CD4-positive, alpha-beta T cell (primary cell): ENCODE results near the gene CDH4. TPM values are rescaled to one million over a fixed set of nuclear protein-coding genes. Genes with fewer than 3 reads are reported as not detected.

ENCODE experiments used
- ATAC-seq: fragments of 200-7000 bp; cut with Tn5 transposase; one replicate; pipeline ENCODE4 v1.10.0; 2022; ENCODE audit warnings: mild to moderate bottlenecking; ENCODE audit not compliant: poor library complexity
- CTCF ChIA-PET: fragments of 350-600 bp; sonication (Branson Sonifier 250); formaldehyde crosslinking; loops from one replicate; lab custom pipeline; 2021; ENCODE audit warnings: antibody characterized with exemption, inconsistent platforms; lab: Charles Lee
- POLR2A ChIA-PET: fragments of 350-600 bp; sonication (Branson Sonifier 250); formaldehyde crosslinking; loops from one replicate; lab custom pipeline; 2021; ENCODE audit warnings: antibody characterized with exemption, inconsistent platforms; lab: Charles Lee
- DNase-seq, 14 experiments: peaks; one replicate each; pipeline ENCODE4 v3.0.0-alpha.2; 2013 to 2020; ENCODE audit warnings: mixed read lengths in 2 of 14
- H3K27ac ChIP-seq, 2 donors: one replicate each; pipeline versions ENCODE4 v1.5.1 to v1.7.0; 2013; ENCODE audit warnings: low read length in 2 of 2, low read depth in 1 of 2, mild to moderate bottlenecking in 1 of 2
- H3K27me3 ChIP-seq, 2 experiments: 1 replicate in 1 of 2; 2 replicates in 1 of 2; pipeline versions ENCODE4 v1.6.1 to v1.7.0; 2013; ENCODE audit warnings: low read length in 2 of 2, control low read depth in 1 of 2, mild to moderate bottlenecking in 1 of 2, moderate library complexity in 1 of 2; ENCODE audit not compliant: insufficient read depth in 2 of 2, control insufficient read depth in 1 of 2
- H3K36me3 ChIP-seq: one replicate; pipeline ENCODE4 v1.6.1; 2013; ENCODE audit warnings: low read length, control low read depth; ENCODE audit not compliant: insufficient read depth
- H3K4me1 ChIP-seq: one replicate; pipeline ENCODE4 v1.6.1; 2013; ENCODE audit warnings: low read length, control low read depth; ENCODE audit not compliant: insufficient read depth
- H3K4me3 ChIP-seq: one replicate; pipeline ENCODE4 v1.5.1; 2013; ENCODE audit warnings: mild to moderate bottlenecking, low read length, moderate library complexity
- H3K9me3 ChIP-seq, 2 experiments: 1 replicate in 1 of 2; 2 replicates in 1 of 2; pipeline versions ENCODE4 v1.6.1 to v1.7.0; 2013; ENCODE audit warnings: low read length in 2 of 2, mild to moderate bottlenecking in 2 of 2, control low read depth in 1 of 2, moderate library complexity in 1 of 2; ENCODE audit not compliant: control insufficient read depth in 1 of 2, insufficient read depth in 1 of 2
- H3K27ac Mint-ChIP-seq: one replicate; pipeline ENCODE4 v1.8.0; 2020; ENCODE audit warnings: mixed read lengths
- H3K27me3 Mint-ChIP-seq: one replicate; pipeline ENCODE4 v1.8.0; 2021; ENCODE audit warnings: mixed read lengths
- H3K36me3 Mint-ChIP-seq: one replicate; pipeline ENCODE4 v1.8.0; 2021; ENCODE audit warnings: low read depth, mixed read lengths
- H3K4me1 Mint-ChIP-seq: one replicate; pipeline ENCODE4 v1.8.0; 2021; ENCODE audit warnings: low read depth, mixed read lengths
- H3K4me3 Mint-ChIP-seq: one replicate; pipeline ENCODE4 v1.8.0; 2020; ENCODE audit warnings: mild to moderate bottlenecking, mixed read lengths
- H3K9me3 Mint-ChIP-seq: one replicate; pipeline ENCODE4 v1.8.0; 2020; ENCODE audit warnings: mixed read lengths
- intact Hi-C, 2 experiments: fragments of 100-400 bp; cut with DNase I in 1 of 2; cut with micrococcal nuclease in 1 of 2; formaldehyde crosslinking; loops; one replicate each; pipeline versions ENCODE4 v1.15.1 to v1.9.0; 2023 to 2025; cut with DNase I, micrococcal nuclease
- total RNA-seq, 174 experiments: library from RNA in 2 of 174; stranded (reverse) in 2 of 174; gene quantifications; one replicate each; pipeline ENCODE4 v1.2.3 and lab custom pipeline; 2021 to 2026
- TF ChIP-seq, protein P1 (sequence below): fragments of 200-600 bp; IDR thresholded peaks from one replicate; pipeline ENCODE4 v1.8.0; 2022; ENCODE audit warnings: antibody characterized with exemption, mild to moderate bottlenecking

CDH4 gene
- total RNA-seq, 2 experiments from 2014 or later = 0.11 TPM

DNA sequence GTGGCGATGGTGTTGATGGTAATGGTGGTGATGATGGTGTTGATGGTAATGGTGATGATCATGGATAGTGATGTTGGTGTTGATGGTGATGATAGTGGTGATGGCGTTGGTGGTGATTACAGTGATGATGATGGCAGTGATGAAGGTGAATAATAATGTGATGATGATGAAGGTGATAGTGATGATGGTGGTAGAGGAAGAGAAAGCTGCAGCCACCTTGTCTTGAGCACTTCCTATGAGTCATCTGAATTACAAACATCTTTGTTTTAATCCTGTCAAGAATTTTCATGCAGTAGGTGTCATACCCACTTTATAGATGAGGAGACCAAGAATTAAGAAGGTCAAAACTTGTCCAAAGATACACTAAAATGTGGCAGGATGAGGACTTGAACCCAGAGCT lies 571.2 kb downstream of the CDH4 start:
- TF ChIP-seq, protein P1, sequence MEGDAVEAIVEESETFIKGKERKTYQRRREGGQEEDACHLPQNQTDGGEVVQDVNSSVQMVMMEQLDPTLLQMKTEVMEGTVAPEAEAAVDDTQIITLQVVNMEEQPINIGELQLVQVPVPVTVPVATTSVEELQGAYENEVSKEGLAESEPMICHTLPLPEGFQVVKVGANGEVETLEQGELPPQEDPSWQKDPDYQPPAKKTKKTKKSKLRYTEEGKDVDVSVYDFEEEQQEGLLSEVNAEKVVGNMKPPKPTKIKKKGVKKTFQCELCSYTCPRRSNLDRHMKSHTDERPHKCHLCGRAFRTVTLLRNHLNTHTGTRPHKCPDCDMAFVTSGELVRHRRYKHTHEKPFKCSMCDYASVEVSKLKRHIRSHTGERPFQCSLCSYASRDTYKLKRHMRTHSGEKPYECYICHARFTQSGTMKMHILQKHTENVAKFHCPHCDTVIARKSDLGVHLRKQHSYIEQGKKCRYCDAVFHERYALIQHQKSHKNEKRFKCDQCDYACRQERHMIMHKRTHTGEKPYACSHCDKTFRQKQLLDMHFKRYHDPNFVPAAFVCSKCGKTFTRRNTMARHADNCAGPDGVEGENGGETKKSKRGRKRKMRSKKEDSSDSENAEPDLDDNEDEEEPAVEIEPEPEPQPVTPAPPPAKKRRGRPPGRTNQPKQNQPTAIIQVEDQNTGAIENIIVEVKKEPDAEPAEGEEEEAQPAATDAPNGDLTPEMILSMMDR = no peak
- ChIA-PET CTCF (no interaction called here), POLR2A (no interaction called here)
- DNase-seq = no peak
- ATAC-seq = no peak
- Mint-ChIP-seq H3K4me3 (no peak overlapping the region), H3K27ac (no peak overlapping the region), H3K4me1 (no peaks in the 10 kb centered on the region), H3K9me3 (peaks cover 3% of the 10 kb centered on the region), H3K27me3 (no peaks in the 10 kb centered on the region), H3K36me3 (no peaks in the 10 kb centered on the region)
- intact Hi-C loops = no loop called here
- H3K27me3 ChIP-seq = peaks cover 0 to 2% of the 10 kb centered on the region in 2 experiments
- H3K36me3 ChIP-seq = no peaks in the 10 kb centered on the region
- H3K9me3 ChIP-seq = peaks cover 0 to 13% of the 10 kb centered on the region in 2 experiments
- H3K27ac ChIP-seq = no peak overlapping the region
- H3K4me3 ChIP-seq = no peak overlapping the region
- H3K4me1 ChIP-seq = no peaks in the 10 kb centered on the region

DNA sequence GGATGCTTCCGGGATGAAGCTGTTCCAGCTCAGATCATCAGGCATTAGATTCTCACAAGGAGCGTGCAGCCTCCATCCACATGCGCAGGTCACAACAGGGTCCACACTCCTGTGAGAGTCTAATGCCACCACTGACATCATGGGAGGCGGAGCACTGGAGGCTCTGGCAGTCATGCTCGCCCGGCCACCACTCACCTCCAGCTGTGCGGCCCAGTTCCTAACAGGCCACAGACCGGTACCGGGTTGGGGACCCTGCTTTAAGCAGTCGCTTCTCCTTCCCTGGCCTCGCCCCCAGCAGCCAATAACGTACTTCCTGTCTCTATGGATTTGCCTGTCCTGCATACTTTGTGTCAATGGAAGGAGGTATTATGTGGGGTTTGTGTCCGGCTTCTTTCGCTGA lies 576.8 kb downstream of the CDH4 start:
- no peak overlapping the region for H3K27ac Mint-ChIP-seq
- H3K9me3 ChIP-seq = peaks cover 0 to 22% of the 10 kb centered on the region in 2 experiments
- intact Hi-C loops = no loop called here
- H3K36me3 ChIP-seq = no peaks in the 10 kb centered on the region
- CTCF ChIA-PET = no interaction called here
- no peak overlapping the region for H3K27ac ChIP-seq
- DNase-seq = no peak
- H3K27me3 Mint-ChIP-seq = no peaks in the 10 kb centered on the region
- TF ChIP-seq, protein P1 = no peak
- POLR2A ChIA-PET = no interaction called here
- H3K36me3 Mint-ChIP-seq = no peaks in the 10 kb centered on the region
- H3K4me1 ChIP-seq = no peaks in the 10 kb centered on the region
- H3K9me3 Mint-ChIP-seq = no peaks in the 10 kb centered on the region
- no peak overlapping the region for H3K4me3 Mint-ChIP-seq
- ATAC-seq = no peak
- no peak overlapping the region for H3K4me3 ChIP-seq
- no peaks in the 10 kb centered on the region for H3K4me1 Mint-ChIP-seq
- H3K27me3 ChIP-seq = no peaks in the 10 kb centered on the region

DNA sequence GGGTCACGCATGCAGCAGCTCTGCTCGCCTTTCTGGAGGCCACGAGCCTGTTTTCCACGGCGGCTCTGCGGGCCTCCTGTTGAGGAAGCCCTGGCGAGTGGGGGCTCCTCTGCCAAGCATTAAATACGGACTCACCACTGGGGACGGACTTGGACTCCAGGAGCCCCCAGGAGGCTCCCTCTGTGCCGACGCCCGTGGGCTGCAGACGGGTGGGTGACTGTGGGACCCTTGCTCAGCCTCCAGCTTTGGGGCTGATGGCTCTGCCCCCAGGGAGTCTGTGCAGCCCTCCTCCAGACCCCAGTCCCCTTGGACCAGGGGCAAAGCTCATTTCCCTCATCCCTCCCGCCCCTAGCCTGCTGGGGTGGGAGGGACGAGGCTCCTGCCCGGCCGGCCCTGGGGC lies 577.5 kb downstream of the CDH4 start:
- Mint-ChIP-seq H3K36me3 (no peaks in the 10 kb centered on the region), H3K4me1 (no peaks in the 10 kb centered on the region)
- POLR2A ChIA-PET = no interaction called here

More for the DNA sequence above, 577.5 kb downstream of the CDH4 start:
- no peak overlapping the region for H3K4me3 Mint-ChIP-seq
- no peaks in the 10 kb centered on the region for H3K27me3 Mint-ChIP-seq
- no peak overlapping the region for H3K27ac ChIP-seq
- no peaks in the 10 kb centered on the region for H3K9me3 Mint-ChIP-seq
- no peaks in the 10 kb centered on the region for H3K27me3 ChIP-seq
- TF ChIP-seq, protein P1 = no peak
- no peaks in the 10 kb centered on the region for H3K36me3 ChIP-seq
- DNase-seq = no peak
- no peak overlapping the region for H3K27ac Mint-ChIP-seq
- peaks cover 0 to 24% of the 10 kb centered on the region in 2 experiments for H3K9me3 ChIP-seq
- H3K4me1 ChIP-seq = no peaks in the 10 kb centered on the region
- no peak for ATAC-seq
- CTCF ChIA-PET = no interaction called here
- intact Hi-C loops = no loop called here
- no peak overlapping the region for H3K4me3 ChIP-seq
